Skeletal muscle cell (primary cell): Measurements from ENCODE around the gene BRD3.

ENCODE experiments used
- DNase-seq: peaks from one replicate; pipeline ENCODE4 v3.0.0-alpha.2; 2010; ENCODE audit warnings: low read depth
- H3K4me3 ChIP-seq: 2 replicates; pipeline ENCODE4 v1.5.1; 2011; ENCODE audit warnings: low read depth, mild to moderate bottlenecking, control low read depth, low read length, moderate library complexity

The BRD3 gene

GRCh38 chr9:134027561-134027960 lies 40.3 kb downstream of the BRD3 start:
- no peak overlapping the region for H3K4me3 ChIP-seq
- DNase-seq = no peak

- DNase-seq = no peak
Observed at GRCh38 chr9:134026981-134027380, 40.8 kb downstream of the BRD3 start.

DNA sequence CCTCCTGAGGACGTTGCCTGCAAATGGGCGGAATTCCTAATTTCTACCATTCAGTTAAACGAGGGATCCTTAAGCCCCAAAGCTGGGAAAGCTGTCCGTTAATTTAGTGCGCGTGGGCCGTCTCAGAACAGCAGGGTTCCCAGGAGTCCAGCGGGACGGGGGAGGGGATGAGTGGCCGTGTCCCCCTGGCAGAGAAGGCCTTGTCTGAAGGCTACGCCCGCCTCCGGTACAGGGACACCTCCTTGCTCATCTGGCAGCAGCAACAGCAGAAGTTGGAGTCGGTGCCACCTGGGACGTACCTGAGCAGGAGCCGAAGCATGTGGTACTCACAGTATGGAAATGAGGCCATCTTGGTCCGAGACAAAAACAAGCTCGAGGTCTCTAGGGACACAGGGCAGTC lies 41.2 kb downstream of the BRD3 start:
- peak overlapping the region; percentile 67 for H3K4me3 ChIP-seq

More at GRCh38 chr9:134026981-134027380, 40.8 kb downstream of the BRD3 start:
- no peak overlapping the region for H3K4me3 ChIP-seq

GRCh38 chr9:134025606-134026541 lies 42.0 kb downstream of the BRD3 start:
- H3K4me3 ChIP-seq = peak overlapping the region; percentile 67
- DNase-seq = no peak

More for the DNA sequence above, 41.2 kb downstream of the BRD3 start:
- DNase-seq = no peak

DNA sequence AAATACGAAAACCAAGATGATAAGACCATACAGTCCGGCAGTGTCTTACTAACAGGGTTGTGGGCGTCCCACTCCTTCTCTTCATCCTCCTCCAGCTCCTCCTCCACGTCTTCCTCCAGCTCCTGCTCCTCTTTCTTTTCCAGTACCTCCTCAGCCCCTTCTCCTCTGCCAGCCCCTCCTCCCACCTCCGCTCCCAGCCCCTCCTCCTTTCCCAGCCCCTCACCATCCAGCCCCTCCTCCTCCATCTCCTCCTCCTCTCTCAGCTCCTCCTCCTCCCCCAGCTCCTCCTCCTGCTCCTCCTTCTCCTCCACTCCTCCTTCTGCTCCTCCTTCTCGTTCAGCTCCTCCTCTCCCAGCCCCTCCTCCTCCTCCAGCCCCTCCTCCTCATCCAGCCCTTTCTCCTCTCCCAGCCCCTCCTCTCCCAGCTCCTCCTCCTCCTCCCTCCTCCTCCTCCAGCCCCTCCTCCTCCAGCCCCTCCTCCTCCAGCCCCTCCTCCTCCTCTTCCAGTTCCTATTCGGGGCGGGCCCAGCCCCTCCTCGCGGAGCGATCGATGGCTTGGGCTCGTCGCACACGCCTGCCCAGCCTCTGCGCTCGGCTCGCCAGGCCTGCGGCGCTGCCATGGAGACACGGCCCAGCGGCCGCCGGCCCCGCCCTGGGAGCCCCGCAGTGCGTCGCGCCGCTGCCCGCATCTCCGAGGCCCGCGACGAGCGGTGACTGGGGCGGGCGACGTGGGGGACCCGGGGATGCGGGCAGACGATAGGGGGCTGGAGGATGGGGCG lies 42.8 kb downstream of the BRD3 start, which contains the start of gene BRD3OS:
Gene BRD3OS (plus strand): TSS at position 654 of the 778 bp plus-strand sequence. CDS start 1,267 bp downstream, outside the sequence.
- H3K4me3 ChIP-seq = peak within 1 kb of the TSS; percentile 67

GRCh38 chr9:134024214-134024792 lies 43.5 kb downstream of the BRD3 start:
- peak overlapping the region; percentile 44 for H3K4me3 ChIP-seq
- DNase-seq = no peak

More for the DNA sequence above, 42.8 kb downstream of the BRD3 start, which contains the start of gene BRD3OS:
- DNase-seq = peak; percentile 99

- DNase-seq = no peak
- H3K4me3 ChIP-seq = no peak overlapping the region
Observed at GRCh38 chr9:134014946-134015345, 52.9 kb downstream of the BRD3 start.

DNA sequence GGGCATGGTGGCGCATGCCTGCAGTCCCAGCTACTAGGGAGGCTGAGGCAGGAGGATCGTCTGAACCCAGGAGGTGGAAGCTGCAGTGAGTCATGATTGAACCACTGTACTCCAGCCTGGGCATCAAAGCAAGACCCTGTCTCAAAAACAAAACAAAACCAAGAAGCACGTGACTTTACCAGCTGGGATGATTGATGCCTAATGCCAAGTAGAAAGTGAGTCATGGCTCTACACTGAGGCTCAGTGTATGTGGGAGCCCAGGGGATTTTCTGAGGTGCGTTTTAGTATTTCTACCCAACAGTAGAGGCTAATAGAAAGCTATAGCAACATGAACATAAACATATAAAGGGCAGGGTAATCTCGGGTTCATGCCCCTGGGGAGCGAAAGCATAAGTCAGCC lies 56.4 kb downstream of the BRD3 start:
- no peak overlapping the region for H3K4me3 ChIP-seq
- no peak for DNase-seq

GRCh38 chr9:134010310-134011173 lies 57.3 kb downstream of the BRD3 start:
- no peak overlapping the region for H3K4me3 ChIP-seq
- DNase-seq = no peak

DNA sequence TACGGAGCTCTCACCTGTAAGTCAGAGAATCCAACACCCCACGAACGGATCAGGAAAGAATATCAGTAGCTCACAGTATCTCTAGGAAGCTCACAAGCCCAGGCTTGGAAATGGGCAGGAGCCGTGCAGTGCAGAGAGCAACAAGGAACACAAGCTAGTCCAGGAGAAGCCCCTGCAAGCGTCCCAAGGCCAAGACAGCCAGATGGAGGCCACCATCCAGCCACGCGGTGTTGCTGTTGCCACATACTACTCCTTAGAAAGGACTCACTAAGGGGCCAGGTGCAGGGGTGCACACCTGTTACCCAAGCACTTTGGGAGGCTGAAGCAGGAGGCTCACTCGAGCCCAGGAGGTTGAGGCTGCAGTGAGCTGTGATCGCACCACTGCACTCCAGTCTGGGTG lies 60.3 kb downstream of the BRD3 start:
- DNase-seq = no peak
- H3K4me3 ChIP-seq = no peak overlapping the region

- H3K4me3 ChIP-seq = no peak overlapping the region
- no peak for DNase-seq
Observed at GRCh38 chr9:134007150-134007549, 60.7 kb downstream of the BRD3 start.

DNA sequence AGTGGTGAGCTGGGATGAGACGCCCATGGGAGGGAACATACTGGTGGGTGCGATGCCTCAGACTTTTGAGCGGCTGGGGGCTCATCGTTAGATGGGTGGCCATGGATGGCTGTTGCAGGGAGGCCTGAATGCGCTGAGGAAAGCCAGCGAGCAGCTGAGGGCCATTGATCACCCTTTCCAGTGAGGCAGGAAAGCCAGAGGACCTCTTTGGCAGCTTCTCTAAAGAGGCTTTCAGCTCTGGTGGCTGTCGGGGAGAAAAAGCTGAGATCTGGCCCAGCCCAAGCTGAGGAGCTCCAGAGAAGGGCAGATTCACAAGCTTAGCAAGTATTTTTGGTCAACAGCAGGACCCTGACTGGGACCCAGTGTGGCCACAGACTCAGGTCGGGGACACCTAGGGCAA lies 62.4 kb downstream of the BRD3 start:
- no peak for DNase-seq
- H3K4me3 ChIP-seq = no peak overlapping the region

- DNase-seq = no peak
- no peak overlapping the region for H3K4me3 ChIP-seq
Observed at GRCh38 chr9:134004881-134005280, 62.9 kb downstream of the BRD3 start.

DNA sequence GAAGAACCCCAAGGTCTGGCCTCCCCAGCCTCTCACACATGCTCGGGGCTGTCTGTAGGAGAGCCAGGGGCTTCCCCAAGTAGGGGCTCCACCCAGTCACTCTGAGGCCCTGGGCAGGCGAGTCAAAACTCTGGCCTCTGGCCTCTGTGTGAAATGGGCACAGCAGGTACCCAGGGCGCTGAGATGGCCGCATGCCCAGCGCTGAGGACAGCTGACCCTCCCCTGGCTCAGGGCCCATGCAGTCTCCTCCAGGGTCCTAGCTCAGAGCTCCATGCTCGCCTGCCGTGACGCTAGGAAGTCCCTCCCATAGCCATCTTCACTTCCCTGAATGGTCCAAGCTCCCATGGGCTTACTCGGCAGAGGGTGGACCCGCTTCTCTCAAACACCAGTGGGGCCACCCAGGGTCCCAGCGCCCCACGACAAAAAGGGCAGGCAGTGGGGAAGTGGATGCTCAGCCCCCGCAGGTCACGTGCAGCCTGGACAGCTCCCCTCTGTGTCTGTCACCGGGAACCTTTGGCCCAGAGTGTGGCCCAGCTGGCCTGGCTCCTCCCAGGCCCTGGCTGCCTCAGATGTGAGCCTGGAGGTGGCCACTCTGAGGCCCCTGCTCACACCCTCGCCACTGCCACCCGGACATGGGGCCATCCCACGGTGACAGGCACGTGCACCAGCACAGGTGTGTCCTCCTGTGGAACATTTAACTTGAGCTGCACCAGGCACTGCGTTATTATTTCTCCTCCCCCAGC lies 63.5 kb downstream of the BRD3 start:
- no peak for DNase-seq
- no peak overlapping the region for H3K4me3 ChIP-seq

DNA sequence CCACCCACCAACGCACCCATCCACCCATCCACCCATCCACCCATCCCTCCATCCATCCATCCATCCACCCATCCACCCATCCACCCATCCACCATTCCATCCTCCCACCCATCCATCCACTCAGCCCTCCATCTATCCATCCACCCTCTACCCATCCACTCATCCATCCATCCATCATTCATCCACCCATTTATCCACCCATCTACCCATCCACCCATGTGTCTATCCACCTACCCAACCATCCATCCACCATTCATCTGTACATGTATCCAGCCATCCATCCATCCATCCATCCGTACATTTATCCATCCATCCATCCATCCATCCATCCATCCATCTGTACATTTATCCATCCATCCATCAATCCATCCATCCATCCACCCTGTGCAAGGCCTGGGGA lies 64.6 kb downstream of the BRD3 start:
- DNase-seq = no peak
- H3K4me3 ChIP-seq = no peak overlapping the region

DNA sequence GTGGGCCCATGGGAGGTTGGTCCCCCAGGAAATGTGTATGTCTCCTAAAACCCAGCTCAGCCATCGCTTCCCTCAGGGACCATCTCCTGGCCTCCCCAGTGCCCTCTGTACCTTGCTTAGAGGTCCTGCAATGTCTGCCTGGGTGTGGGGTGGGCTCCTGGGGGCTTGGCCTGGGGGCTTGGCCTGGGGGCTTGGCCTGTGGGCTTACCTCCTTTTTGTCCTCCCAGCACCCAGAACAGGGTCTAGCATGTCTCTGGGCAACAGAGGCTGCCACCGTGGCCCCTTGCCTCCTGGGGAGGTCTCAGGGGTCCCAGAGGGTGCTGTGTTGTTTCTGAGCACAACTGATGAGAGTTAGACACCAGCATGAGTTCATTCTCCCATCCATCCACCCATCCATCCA lies 65.0 kb downstream of the BRD3 start:
- H3K4me3 ChIP-seq = no peak overlapping the region
- DNase-seq = no peak

DNA sequence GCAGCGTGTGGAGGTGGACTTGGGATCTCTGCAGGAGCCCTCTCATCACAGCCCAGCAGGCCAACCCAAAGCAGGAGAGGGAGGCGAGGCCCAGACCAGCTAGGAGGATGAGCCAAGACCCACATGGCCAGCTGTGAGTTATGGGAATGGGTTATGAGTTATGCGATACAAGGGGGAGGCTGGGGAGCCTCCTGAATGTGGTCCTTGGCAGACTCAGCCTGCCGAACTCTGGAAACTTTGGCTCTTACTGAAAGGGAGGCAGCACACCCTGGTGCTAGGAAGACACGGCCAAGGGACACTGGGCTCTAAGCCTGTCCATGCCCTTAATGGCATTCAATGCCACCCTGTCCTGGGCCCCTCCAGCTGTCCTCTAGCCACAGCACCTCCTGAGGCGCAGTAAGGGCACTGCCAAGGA lies 68.0 kb downstream of the BRD3 start:
- H3K4me3 ChIP-seq = no peak overlapping the region
- no peak for DNase-seq

DNA sequence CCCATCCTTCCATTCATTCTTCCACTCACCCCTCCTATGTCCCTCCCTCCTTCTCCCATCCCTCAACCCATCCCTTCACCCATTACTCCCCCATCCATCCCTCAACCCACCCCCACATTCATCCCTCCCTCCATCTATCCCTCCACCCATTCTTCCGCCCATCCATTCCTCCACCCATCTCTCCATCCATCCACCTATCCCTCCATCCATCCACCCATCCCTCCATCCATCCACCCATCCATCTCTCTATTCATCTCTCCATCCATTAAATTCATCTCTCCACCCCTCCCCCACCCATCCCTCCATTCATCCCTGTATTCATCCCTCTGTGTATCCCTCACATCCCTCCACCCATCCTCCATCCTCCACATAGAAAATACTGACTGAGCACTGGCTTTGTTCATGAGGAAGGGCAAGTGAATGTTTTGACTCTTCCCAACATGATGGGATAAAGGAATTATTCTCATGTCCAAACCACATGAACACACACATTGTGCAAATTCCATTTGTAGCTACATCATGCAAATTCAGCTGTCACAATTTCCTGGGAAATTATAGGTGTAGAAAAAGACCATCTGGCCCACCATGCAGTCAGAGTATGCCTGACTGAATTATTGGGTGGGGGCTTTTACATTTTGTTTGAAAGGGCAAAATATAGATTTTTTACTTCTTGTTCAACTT lies 68.8 kb downstream of the BRD3 start:
- no peak for DNase-seq
- no peak overlapping the region for H3K4me3 ChIP-seq
